Skeletal muscle tissue (tissue), 4 donors: Measurements from ENCODE around the gene WSCD1. TPM values are rescaled to one million over a fixed set of nuclear protein-coding genes. Genes with fewer than 3 reads are reported as not detected.

Experiments used
- H3K27ac ChIP-seq: one replicate; pipeline ENCODE4 v1.7.0; 2013; ENCODE audit warnings: mild to moderate bottlenecking, low read depth, low read length, inconsistent platforms
- H3K27me3 ChIP-seq, 3 donors: one replicate each; pipeline ENCODE4 v1.7.0; 2013; ENCODE audit warnings: low read length in 3 of 3; ENCODE audit not compliant: control insufficient read depth in 3 of 3, insufficient read depth in 3 of 3
- H3K36me3 ChIP-seq, 3 donors: one replicate each; pipeline ENCODE4 v1.7.0; 2013; ENCODE audit warnings: low read length in 3 of 3; ENCODE audit not compliant: control insufficient read depth in 3 of 3, insufficient read depth in 3 of 3
- H3K4me1 ChIP-seq, 3 donors: one replicate each; pipeline ENCODE4 v1.7.0; 2013; ENCODE audit warnings: low read length in 3 of 3, mild to moderate bottlenecking in 3 of 3; ENCODE audit not compliant: control insufficient read depth in 3 of 3, insufficient read depth in 3 of 3
- H3K4me3 ChIP-seq, 3 donors: one replicate each; pipeline ENCODE4 v1.7.0; 2013; ENCODE audit warnings: low read length in 3 of 3
- H3K9ac ChIP-seq, 3 donors: one replicate each; pipeline ENCODE4 v1.7.0; 2013; ENCODE audit warnings: low read length in 3 of 3, mild to moderate bottlenecking in 3 of 3, moderate library complexity in 2 of 3, low read depth in 1 of 3
- H3K9me3 ChIP-seq, 3 donors: one replicate each; pipeline ENCODE4 v1.7.0; 2013; ENCODE audit warnings: low read length in 3 of 3; ENCODE audit not compliant: control insufficient read depth in 3 of 3
- total RNA-seq: library from RNA; depleted of rRNA; stranded (reverse); fragments of >200 nt; gene quantifications from one replicate; pipeline ENCODE4 v1.2.3, GENCODE V29; 2014
- donor health status: Osteomylitis.

Gene WSCD1
- total RNA-seq, 1 donor from 2014 or later: 33.4 TPM

DNA sequence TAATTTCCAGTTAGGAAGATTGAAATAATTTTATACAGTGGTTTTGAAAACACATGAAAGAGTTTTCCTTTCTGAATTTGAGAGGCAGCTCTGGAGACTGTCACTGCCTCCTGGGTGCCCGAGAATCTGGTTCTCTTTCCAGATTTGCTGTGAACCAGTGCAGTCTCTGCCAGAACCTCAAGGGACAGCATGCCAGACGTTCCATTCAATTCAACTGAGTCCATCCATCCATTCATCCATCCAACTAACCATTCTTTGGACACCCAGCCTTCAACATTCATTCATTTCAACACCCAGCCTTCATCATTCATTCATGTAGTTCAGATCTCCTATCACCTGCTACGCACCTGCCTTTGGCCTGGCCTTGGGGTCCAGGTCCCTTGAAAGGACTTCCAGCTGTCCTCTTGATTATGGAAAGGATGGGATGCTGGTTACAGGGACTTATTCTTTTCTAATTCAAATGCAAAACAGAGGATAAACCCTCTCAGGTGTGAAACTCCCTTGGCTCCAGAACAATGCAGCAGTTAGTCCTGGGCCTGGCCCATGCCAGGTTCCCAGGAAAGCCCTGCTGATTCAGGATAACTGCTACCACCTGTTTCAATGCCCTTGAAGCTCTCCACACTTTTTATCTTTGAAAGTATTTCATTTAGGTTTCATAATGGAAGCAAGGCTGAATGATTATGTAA is 68.7 kb downstream of the WSCD1 start:
- Histone ChIP-seq H3K9me3 (no peaks in the 10 kb centered on the region), H3K9ac (no peak overlapping the region), H3K4me1 (no peaks in the 10 kb centered on the region), H3K27ac (no peak overlapping the region), H3K36me3 (no peaks in the 10 kb centered on the region), H3K27me3 (peaks cover 0 to 7% (median 2%) of the 10 kb centered on the region in 3 donors), H3K4me3 (no peak overlapping the region)

DNA sequence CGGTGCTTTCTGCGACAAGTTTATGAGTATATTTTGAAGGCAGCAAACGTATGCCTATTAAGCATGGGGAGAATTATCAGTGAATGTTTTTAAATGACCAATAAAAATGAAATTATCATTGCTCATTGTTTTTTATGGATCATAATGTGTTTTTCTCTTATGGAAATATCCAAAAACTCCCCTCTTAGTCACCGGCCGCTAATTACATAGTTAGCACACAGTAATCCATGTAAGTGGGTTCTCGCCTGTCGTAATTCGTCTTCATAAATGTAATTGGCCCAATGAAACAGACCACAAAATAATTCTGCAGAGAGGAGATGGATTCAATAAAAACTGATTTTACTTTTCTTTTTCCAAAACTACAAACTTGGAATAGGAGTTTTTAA is 69.3 kb downstream of the WSCD1 start:
- Histone ChIP-seq H3K9ac (no peak overlapping the region), H3K4me3 (no peak overlapping the region), H3K4me1 (no peaks in the 10 kb centered on the region), H3K9me3 (no peaks in the 10 kb centered on the region), H3K27me3 (peaks cover 0 to 7% (median 2%) of the 10 kb centered on the region in 3 donors), H3K36me3 (no peaks in the 10 kb centered on the region), H3K27ac (no peak overlapping the region)

DNA sequence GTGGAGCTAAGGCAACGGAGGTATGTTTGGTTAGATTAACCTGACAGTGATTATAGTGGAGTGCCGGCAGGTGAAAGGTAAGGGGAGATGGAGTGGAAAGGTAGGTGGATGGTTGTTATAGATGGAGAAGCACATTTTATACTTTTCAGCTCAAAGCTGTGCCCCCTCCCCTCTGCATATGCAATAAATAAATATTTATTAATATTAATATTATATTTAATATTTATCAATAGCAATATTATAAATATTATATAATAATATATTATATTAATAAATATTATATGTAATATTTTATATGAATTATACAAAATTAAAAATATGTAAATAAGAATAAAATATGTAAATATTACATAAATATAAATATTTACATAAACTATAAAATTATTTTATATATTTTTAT is 70.0 kb downstream of the WSCD1 start:
- H3K36me3 ChIP-seq: no peaks in the 10 kb centered on the region

DNA sequence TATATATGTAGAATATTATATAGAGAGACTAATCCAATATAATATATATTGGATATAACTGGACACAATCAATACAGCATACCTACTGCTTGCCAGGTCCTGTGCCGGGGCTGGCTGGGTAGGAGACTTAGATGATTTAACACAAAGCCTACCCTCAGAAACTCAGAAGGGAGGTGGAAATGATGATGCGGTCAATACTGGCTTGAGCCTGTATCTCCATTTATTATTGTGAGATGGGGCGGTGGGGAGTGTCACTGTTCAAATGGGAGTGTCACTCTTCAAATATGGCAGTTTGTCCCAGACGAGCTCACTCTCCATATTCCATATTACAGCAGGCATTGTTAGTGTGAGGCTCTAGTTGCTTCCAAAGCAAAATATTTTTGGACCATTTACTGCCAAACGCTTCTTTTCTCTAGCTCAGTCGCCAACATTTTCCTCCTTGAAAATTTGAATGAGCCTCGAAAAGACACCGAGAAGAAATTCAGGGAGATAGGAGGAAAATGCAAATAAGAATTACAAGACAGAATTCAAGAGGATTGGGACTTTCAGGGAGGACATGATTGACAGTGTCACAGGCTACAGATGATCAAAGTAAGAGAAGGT is 70.7 kb downstream of the WSCD1 start:
- Histone ChIP-seq H3K4me3 (no peak overlapping the region), H3K4me1 (no peaks in the 10 kb centered on the region), H3K36me3 (no peaks in the 10 kb centered on the region), H3K27me3 (peaks cover 0 to 4% (median 2%) of the 10 kb centered on the region in 3 donors), H3K27ac (no peak overlapping the region), H3K9ac (no peak overlapping the region), H3K9me3 (no peaks in the 10 kb centered on the region)

More for the DNA sequence above, 70.0 kb downstream of the WSCD1 start:
- H3K9ac ChIP-seq: no peak overlapping the region
- H3K4me3 ChIP-seq: no peak overlapping the region
- H3K9me3 ChIP-seq: no peaks in the 10 kb centered on the region
- no peak overlapping the region for H3K27ac ChIP-seq
- no peaks in the 10 kb centered on the region for H3K4me1 ChIP-seq
- peaks cover 0 to 6% (median 2%) of the 10 kb centered on the region in 3 donors for H3K27me3 ChIP-seq

DNA sequence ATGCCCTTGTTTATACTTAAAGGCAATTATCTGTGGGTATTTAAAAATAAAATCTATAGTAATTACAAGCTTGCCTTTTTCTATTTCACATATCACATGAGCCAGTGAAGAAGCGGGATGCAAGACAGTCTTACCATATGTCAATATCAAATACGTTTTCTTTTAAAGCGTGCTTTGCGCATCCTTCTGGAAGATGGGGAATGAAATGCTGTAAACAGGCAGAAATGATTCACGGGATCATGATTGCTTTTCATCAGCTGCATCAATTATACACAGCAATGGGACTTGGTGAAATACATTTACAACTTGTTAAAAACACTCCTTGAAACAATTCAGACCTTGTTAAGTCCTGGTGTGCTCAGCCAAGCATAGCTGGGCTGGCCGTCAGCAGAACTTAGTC is 72.5 kb downstream of the WSCD1 start:
- Histone ChIP-seq H3K36me3 (no peaks in the 10 kb centered on the region), H3K4me1 (no peaks in the 10 kb centered on the region), H3K4me3 (no peak overlapping the region), H3K27ac (no peak overlapping the region), H3K9ac (no peak overlapping the region), H3K9me3 (no peaks in the 10 kb centered on the region), H3K27me3 (peaks cover 0 to 4% (median 2%) of the 10 kb centered on the region in 3 donors)

DNA sequence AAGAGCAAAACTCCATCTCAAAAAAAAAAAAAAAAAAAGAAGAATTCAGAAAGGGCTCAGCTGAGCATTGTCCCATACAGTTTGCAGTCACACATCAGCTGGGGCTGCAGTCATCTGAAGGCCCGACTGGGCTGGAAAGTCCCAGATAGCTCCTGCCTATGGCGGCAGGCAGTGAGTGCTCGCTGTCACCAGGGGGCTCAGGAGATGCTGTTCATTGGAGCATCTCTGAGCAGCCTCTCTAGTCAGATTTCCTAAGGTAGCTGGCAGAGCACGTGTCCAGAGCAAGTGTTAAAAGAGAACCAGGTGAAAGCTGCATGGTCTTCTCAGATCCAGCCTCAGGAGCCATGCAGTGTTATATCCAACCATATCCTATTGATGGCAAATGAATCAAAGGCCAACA is 75.8 kb downstream of the WSCD1 start:
- Histone ChIP-seq H3K9me3 (no peaks in the 10 kb centered on the region), H3K9ac (no peak overlapping the region), H3K4me1 (no peaks in the 10 kb centered on the region), H3K36me3 (no peaks in the 10 kb centered on the region), H3K27me3 (peaks cover 0 to 7% (median 2%) of the 10 kb centered on the region in 3 donors), H3K27ac (no peak overlapping the region), H3K4me3 (no peak overlapping the region)

DNA sequence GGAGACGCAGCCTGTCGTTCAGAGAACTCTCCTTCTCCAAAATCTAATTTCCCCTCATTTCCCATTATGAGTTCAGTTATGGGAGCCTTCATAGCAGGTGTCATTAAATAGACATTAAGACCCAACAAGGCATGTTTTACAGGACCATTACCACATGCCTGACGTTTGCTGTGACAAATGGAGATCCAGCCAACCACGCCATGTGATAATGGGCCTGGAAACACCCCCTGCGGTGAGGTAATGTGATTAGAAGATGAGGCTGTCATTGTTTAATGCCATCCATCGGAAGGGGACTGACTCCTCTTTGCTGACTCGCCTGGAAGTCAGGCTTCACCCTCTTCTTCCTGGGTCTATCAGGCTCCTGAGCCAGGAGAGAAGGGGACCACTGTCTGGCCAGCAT is 76.9 kb downstream of the WSCD1 start:
- H3K27ac ChIP-seq: no peak overlapping the region
- no peaks in the 10 kb centered on the region for H3K36me3 ChIP-seq
- H3K27me3 ChIP-seq: peaks cover 0 to 10% (median 0%) of the 10 kb centered on the region in 3 donors
- H3K4me3 ChIP-seq: no peak overlapping the region
- no peak overlapping the region for H3K9ac ChIP-seq
- no peaks in the 10 kb centered on the region for H3K4me1 ChIP-seq
- no peaks in the 10 kb centered on the region for H3K9me3 ChIP-seq

DNA sequence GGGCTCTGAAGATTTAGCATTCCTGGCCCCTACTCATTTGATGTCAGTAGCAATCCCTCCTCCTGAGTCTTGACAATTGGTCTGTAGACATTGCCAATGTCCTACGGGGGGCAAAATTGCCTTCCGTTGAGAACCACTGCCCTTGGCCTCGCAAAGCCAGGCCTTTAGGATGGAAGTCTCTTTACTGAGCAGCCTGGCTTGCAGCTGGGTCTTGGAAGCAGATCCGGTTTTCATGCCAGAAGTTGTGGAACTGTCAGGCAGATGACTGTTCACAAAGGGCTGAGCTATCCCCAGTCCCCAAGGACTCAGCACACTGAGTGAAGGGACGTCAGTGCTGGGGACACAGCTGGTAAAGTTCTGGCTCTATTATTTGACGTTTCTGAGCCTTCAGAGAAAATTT is 83.2 kb downstream of the WSCD1 start:
- Histone ChIP-seq H3K4me3 (no peak overlapping the region), H3K36me3 (no peaks in the 10 kb centered on the region), H3K9ac (no peak overlapping the region), H3K27me3 (peaks cover 0 to 10% (median 0%) of the 10 kb centered on the region in 3 donors), H3K9me3 (no peaks in the 10 kb centered on the region), H3K4me1 (no peaks in the 10 kb centered on the region), H3K27ac (no peak overlapping the region)

DNA sequence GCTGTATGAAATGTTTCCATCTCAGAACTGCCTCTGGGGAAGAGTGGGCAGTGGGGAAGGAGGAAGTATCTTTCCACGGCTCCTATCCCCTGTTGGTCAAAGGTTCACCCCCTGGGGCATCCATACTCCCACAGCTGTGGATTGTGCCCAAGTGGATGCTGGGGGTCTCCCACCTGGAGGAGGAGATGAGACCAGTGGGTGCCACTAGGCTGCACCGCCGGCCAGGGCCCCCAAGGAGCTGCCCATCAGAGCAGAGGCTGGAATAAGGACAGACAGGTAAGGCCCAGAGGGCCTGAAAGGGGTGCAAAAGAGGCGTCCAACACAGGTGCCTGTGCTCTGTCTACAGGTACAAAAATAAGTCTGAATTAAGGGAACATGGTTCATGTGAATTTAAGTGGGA is 87.5 kb downstream of the WSCD1 start:
- H3K27ac ChIP-seq: no peak overlapping the region
- H3K36me3 ChIP-seq: no peaks in the 10 kb centered on the region
- no peak overlapping the region for H3K9ac ChIP-seq
- no peaks in the 10 kb centered on the region for H3K9me3 ChIP-seq
- H3K27me3 ChIP-seq: peaks cover 0 to 19% (median 9%) of the 10 kb centered on the region in 3 donors
- H3K4me3 ChIP-seq: no peak overlapping the region
- no peaks in the 10 kb centered on the region for H3K4me1 ChIP-seq

DNA sequence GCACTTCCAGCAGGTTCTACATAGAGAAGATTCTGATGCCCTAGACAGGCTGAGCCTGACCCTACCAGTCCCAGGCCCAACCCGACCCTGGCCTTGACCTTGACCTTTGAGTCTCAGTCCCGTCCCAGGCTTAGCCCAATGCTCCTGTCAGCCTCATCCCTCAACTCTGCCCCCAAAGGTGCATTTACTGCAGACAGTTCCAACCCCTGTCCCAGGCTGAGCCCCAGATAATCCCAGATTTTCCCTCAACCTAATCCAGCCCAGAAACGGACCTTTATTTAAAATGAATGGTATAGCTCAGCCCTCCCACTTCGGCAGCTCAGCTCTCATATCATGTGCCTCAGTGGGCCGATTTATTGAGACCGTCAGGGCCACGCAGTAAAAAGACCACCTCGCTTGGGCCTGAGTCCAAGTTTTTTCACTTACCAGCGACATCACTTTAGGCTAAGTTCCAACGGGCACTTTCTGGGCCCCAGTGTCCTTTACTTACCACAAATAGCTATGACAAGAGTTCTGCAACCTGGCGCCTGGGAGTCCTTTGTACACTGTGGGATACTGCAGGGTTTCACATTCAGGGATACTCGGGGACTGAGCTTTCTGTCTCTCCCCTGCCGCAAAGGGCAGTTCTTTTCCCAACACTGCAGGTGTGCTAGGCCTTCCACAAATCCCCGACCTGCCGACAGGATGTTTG is 89.5 kb downstream of the WSCD1 start:
- no peak overlapping the region for H3K9ac ChIP-seq
- H3K9me3 ChIP-seq: no peaks in the 10 kb centered on the region
- no peaks in the 10 kb centered on the region for H3K4me1 ChIP-seq
- H3K27me3 ChIP-seq: peaks cover 0 to 26% (median 9%) of the 10 kb centered on the region in 3 donors
- no peaks in the 10 kb centered on the region for H3K36me3 ChIP-seq
- H3K27ac ChIP-seq: no peak overlapping the region
- H3K4me3 ChIP-seq: no peak overlapping the region
